Measurements from ENCODE around the gene CHN2.

The CHN2 gene

GRCh38 chr7:29457141-29457561 lies 262.6 kb downstream of the CHN2 start:
- no peak for TF ChIP-seq CTCF (IDR thresholded peaks at IDR 0.05)

GRCh38 chr7:29457565-29458011 lies 263.0 kb downstream of the CHN2 start:
- TF ChIP-seq CTCF (IDR thresholded peaks at IDR 0.05) = no peak

GRCh38 chr7:29458933-29459332 lies 264.4 kb downstream of the CHN2 start:
- no peak for TF ChIP-seq CTCF (IDR thresholded peaks at IDR 0.05)

GRCh38 chr7:29459589-29459988 lies 265.0 kb downstream of the CHN2 start:
- no peak for TF ChIP-seq CTCF (IDR thresholded peaks at IDR 0.05)

GRCh38 chr7:29461996-29462395 lies 267.4 kb downstream of the CHN2 start:
- no peak for TF ChIP-seq CTCF (IDR thresholded peaks at IDR 0.05)

- no peak for TF ChIP-seq CTCF (IDR thresholded peaks at IDR 0.05)
Observed at GRCh38 chr7:29463504-29464158, 269.1 kb downstream of the CHN2 start.

GRCh38 chr7:29464753-29465152 lies 270.2 kb downstream of the CHN2 start:
- TF ChIP-seq CTCF (IDR thresholded peaks at IDR 0.05) = no peak
